Measurements from ENCODE around the gene IL23A. TPM values are rescaled to one million over a fixed set of nuclear protein-coding genes. Genes with fewer than 3 reads are reported as not detected.

The IL23A gene
- not detected for total RNA-seq
- long read RNA-seq = 0 reads

DNA sequence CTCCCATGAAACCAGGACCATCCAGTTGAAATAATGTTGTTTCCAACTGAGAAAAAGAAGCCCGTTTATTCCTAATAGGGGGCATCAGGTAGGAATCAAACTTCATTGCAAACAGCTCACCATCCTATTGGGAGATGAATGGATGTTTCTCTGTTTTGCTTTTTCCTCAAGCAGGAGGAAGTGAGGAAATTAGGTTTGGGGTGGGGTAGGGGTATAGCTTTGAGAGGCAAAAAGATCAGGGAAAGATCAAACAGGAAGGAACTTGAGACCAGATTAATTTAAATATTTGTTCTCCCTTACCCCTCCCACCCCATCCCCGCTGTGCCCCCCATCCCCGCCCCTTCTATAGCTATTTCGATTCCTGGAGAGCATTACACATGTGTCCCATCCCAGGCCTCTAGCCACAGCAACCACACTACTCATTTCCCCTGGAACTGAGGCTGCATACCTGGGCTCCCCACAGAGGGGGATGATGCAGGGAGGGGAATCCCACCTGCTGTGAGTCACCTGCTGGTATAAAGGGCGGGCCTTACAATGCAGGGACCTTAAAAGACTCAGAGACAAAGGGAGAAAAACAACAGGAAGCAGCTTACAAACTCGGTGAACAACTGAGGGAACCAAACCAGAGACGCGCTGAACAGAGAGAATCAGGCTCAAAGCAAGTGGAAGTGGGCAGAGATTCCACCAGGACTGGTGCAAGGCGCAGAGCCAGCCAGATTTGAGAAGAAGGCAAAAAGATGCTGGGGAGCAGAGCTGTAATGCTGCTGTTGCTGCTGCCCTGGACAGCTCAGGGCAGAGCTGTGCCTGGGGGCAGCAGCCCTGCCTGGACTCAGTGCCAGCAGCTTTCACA is at the start of gene IL23A:
IL23A (plus strand) TSS at position 577 of the 850 bp plus-strand sequence; CDS start at position 738, 161 bp downstream.
- no peak for DNase-seq
- ATAC-seq = no peak
- intact Hi-C loops (cut with DNase I, micrococcal nuclease) = no loop called here

DNA sequence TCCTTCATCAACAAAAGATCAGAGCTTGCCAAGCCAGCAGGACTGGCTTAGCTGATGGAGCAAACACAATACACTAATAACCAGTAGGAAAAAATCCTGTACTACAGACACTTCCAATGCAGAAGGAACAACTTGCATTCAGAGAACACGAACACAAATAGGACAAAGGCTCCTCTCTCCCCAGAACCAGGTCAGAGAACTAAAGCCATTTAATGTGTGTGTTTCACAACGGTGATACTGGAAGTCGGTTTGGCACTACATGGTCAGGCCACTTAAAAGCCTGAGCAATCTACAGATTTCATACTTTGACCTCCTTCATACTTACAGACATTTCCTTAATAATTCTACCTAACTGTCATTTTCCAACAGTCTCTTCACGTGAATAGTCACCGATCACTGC is 44.9 kb upstream of the IL23A start:
- DNase-seq (no peak), ATAC-seq (no peak)
- intact Hi-C loops (cut with DNase I, micrococcal nuclease) = no loop called here

GRCh38 chr12:56296295-56296694 is 42.4 kb upstream of the IL23A start:
- intact Hi-C loops (cut with DNase I, micrococcal nuclease) = no loop called here
- ATAC-seq (no peak), DNase-seq (no peak)

GRCh38 chr12:56297400-56297799 is 41.3 kb upstream of the IL23A start:
- ATAC-seq = no peak
- intact Hi-C loops (cut with DNase I, micrococcal nuclease) = no loop called here

DNA sequence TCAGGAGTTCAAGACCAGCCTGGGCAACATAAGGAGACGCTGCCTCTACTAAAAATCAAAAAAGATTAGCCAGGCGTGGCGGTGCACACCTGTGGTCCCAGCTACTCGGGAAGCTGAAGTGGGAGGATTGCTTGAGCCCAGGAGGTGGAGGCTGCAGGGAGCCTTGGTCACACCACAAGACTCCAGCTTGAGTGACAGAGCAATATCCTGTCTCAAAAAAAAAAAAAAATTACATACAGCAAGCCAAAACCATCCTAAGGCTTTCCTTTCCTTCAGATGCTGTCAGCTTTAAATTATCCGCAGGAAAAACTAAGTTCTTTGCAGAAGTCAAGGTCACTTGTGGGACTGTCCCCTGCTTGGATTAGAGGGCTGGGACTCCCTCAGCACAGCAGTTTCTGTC is 39.9 kb upstream of the IL23A start:
- DNase-seq = no peak
- no peak for ATAC-seq
- intact Hi-C loops (cut with DNase I, micrococcal nuclease) = no loop called here

More at GRCh38 chr12:56297400-56297799, 41.3 kb upstream of the IL23A start:
- no peak for DNase-seq

- intact Hi-C loops (cut with DNase I, micrococcal nuclease) = no loop called here
- ATAC-seq = peak; percentile 64
- DNase-seq = peak; percentile 53 to 59
Observed at GRCh38 chr12:56299308-56299852, 39.3 kb upstream of the IL23A start.

DNA sequence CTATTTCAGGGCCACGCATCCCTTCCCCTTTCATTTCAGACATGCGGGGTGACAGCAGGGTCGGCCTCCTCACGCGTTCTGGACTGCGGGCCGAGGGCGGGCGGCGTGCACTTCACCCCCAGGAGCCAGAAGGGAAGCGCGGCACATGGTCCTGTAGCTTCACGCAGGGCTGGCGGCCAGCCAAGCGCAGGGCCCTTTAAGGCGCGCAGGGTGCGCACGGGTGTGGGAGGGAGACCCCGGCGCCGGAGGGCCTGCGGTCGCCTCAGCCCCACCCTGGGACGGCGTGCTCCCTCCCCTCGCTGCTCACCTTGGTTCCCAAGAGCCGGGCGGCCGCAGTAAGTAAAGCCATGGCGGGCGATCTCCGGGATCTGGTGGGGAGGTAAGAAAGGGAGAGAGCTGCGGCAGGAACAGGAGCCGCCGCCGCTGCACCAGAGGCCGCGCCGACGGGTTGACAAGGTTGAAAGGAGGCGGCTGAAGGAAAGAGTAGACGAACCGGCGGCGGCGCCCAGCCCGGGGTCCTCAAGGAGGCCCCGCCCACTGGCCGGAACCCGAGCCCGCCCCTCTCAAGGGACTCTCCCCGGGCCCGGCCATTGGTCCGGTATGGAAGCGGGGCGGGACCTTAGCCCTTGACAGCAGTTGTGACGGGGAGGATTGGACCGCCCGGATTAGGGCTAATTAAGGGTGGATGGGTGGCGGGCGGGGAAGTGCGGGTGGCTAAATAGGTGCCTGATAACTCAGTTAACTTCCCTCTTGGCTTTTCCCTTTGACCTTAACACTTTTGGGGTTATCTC is 38.6 kb upstream of the IL23A start, which contains the start of gene CS:
CS (minus strand) TSS at position 478 of the 791 bp plus-strand sequence; CDS start at position 349, 129 bp downstream.
- peak; percentile 99 to 100 for DNase-seq

GRCh38 chr12:56300644-56301464 is 37.8 kb upstream of the IL23A start:
- intact Hi-C loops (cut with DNase I, micrococcal nuclease) = no loop called here
- peak; percentile 14 to 38 for DNase-seq
- peak; percentile 10 for ATAC-seq

More for the DNA sequence above, 38.6 kb upstream of the IL23A start, which contains the start of gene CS:
- ATAC-seq = peak; percentile 92
- intact Hi-C loops (cut with DNase I, micrococcal nuclease) = no loop called here

DNA sequence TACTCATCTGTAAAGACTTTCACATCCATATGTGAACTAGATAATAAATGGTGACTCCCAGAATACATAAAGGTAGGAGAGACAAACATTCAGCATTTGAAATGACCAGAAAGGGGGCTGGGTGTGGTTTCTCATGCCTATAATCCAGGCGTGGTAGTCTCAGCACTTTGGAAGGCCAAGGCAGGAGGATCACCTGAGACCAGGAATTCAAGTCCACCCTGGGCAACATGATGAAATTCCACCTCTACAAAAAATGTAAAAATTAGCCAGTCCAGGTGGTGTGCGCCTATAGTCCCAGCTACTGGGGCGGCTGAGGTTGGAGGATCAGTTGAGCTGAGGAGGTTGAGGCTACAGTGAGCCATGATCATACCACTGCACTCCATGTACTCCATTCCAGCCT is 34.4 kb upstream of the IL23A start:
- DNase-seq = no peak
- ATAC-seq = no peak
- intact Hi-C loops (cut with DNase I, micrococcal nuclease) = no loop called here

DNA sequence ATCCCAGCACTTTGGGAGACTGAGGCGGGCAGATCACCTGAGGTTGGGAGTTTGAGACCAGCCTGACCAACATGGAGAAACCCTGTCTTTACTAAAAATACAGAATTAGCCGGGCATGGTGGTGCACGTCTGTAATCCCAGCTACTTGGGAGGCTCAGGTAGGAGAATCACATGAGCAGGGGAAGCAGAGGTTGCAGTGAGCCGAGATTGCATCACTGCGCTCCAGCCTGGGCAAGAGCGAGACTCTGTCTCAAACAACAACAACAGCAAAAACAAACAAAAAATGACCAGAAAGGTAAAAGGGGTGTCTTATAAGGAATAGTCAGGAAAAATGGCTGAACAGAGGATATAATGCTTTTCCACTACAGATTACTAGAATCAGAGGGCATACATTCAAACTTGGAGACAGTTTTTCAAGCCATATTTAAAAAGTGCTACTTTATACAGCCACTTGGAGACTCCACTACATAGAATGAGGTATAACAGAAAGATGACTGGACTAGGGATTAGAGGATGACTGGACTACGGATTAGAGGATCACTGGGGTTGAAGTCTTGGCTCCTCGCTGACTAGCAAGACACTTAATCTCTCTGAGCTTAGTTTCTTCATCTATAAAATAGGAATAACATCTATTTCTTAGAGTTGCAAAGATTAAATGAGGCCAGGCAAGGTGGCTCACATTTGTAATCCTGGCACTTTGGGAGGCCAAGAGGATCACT is 33.7 kb upstream of the IL23A start:
- intact Hi-C loops (cut with DNase I, micrococcal nuclease) = no loop called here
- no peak for ATAC-seq

GRCh38 chr12:56307221-56307965 is 31.3 kb upstream of the IL23A start:
- intact Hi-C loops (cut with DNase I, micrococcal nuclease) = no loop called here
- ATAC-seq = no peak
- DNase-seq = no peak

More for the DNA sequence above, 33.7 kb upstream of the IL23A start:
- DNase-seq = no peak

DNA sequence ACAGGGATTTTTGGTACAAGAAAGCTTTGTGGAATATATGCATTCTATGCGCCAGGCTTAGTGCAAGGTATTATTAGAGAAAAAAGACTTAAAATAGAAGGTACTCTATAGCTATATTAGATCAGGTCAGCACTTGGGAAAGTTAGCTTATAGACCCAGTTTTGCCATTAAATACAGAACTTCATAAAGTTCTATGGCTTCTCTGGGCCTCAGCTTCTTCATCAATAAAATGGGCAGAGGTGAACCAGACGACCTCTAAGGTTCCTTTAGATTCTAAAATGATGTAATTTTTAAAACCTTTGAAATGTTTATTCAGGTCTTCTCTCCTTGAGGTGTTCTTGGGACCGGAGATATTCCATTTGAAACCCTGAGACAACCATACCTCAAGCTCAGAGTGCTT is 30.0 kb upstream of the IL23A start:
- no peak for DNase-seq
- ATAC-seq = no peak
- intact Hi-C loops (cut with DNase I, micrococcal nuclease) = no loop called here

GRCh38 chr12:56311003-56311402 is 27.7 kb upstream of the IL23A start:
- intact Hi-C loops (cut with DNase I, micrococcal nuclease) = loop anchor here in 1 of 2 donors (10.0 kb wide), 1 partner anchor 154 kb away; the partner anchor contains the start of gene SPRYD4
- ATAC-seq (no peak), DNase-seq (no peak)

- intact Hi-C loops (cut with DNase I, micrococcal nuclease) = loop anchor here in 1 of 2 donors (10.0 kb wide), 1 partner anchor 150 kb away; the partner anchor contains the start of gene SPRYD4
- DNase-seq (no peak), ATAC-seq (peak; percentile 32)
Observed at GRCh38 chr12:56315249-56315621, 23.4 kb upstream of the IL23A start.

DNA sequence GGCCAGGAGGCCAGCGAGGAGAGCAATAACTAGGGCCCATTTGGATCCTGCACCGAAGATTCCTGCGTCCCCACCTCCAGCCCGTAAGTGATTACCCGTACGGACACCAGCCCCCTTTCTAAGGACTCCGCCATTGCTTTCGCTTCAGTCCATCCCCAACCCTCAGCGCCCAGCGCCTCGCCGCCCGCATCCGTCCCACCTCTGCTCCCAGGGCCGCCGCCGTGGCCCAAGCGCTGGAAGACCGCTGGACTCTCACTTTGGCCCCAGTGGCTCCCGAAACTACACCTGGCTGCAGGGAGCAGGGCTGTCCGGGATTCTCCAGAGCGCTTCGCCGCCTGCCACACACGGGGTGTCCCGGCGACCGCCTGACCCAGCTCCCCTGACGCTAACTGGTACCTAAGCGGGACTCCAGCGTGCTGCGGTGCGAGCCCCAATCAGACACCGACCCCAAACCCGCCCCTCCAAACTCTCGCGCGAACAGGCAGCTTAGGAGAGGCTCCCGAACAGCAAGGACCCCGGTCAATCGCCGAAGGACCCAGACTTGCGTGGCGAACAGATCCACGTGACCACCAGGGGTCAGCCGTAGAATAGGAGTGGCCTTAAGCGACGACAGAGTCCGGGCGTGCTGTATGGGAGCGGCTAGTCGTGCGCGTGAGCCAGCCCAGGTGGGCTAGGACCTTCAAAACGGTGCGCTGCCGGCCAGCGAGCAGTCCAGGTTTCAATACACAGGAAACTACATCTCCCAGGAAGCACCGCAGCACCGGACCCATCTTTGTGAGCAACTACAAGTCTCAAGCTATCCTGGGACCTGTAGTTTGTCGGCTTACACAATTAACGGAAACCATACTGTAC is 22.8 kb upstream of the IL23A start, which contains the start of gene CNPY2:
CNPY2 (minus strand) TSS at position 367 of the 852 bp plus-strand sequence. CDS start 771 bp downstream, outside the sequence.
- peak; percentile 88 for ATAC-seq
- intact Hi-C loops (cut with DNase I, micrococcal nuclease) = loop anchor here in 1 of 2 donors (10.0 kb wide), 1 partner anchor 149 kb away; the partner anchor contains the start of gene SPRYD4

GRCh38 chr12:56317675-56318074 is 21.0 kb upstream of the IL23A start:
- ATAC-seq (no peak), DNase-seq (no peak)
- intact Hi-C loops (cut with DNase I, micrococcal nuclease) = loop anchor here in 1 of 2 donors (10.0 kb wide), 1 partner anchor 147 kb away; the partner anchor contains the start of gene SPRYD4

More for the DNA sequence above, 22.8 kb upstream of the IL23A start, which contains the start of gene CNPY2:
- peak; percentile 96 to 97 for DNase-seq
